Uterus (tissue), 2 donors: ENCODE measurements around the gene ATP1A2.

Experiments
- POLR2A ChIP-seq, 2 donors: fragments of 450-650 bp; IDR thresholded peaks; one replicate each; pipeline ENCODE4 v1.6.1; 2016; ENCODE audit warnings: antibody characterized with exemption in 2 of 2, mild to moderate bottlenecking in 1 of 2, moderate library complexity in 1 of 2
- TF ChIP-seq, protein P1 (sequence below), 4 experiments: fragments of 200-600 bp in 2 of 4; fragments of 450-650 bp in 2 of 4; sonication (generic) in 2 of 4; IDR thresholded peaks; one replicate each; pipeline ENCODE4 v1.5.1; 2016 to 2019; ENCODE audit warnings: antibody characterized with exemption in 4 of 4, mild to moderate bottlenecking in 2 of 4, moderate library complexity in 1 of 4

GRCh38 chr1:160168016-160168415 lies 52.5 kb downstream of the ATP1A2 start:
- TF ChIP-seq, protein P1, sequence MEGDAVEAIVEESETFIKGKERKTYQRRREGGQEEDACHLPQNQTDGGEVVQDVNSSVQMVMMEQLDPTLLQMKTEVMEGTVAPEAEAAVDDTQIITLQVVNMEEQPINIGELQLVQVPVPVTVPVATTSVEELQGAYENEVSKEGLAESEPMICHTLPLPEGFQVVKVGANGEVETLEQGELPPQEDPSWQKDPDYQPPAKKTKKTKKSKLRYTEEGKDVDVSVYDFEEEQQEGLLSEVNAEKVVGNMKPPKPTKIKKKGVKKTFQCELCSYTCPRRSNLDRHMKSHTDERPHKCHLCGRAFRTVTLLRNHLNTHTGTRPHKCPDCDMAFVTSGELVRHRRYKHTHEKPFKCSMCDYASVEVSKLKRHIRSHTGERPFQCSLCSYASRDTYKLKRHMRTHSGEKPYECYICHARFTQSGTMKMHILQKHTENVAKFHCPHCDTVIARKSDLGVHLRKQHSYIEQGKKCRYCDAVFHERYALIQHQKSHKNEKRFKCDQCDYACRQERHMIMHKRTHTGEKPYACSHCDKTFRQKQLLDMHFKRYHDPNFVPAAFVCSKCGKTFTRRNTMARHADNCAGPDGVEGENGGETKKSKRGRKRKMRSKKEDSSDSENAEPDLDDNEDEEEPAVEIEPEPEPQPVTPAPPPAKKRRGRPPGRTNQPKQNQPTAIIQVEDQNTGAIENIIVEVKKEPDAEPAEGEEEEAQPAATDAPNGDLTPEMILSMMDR (IDR thresholded peaks at IDR 0.05): no peak
- no peak for TF ChIP-seq POLR2A (IDR thresholded peaks at IDR 0.05)
